ENCODE measurements around the gene SCYGR7. TPM values are rescaled to one million over a fixed set of nuclear protein-coding genes. Genes with fewer than 3 reads are reported as not detected.
A peak's percentile ranks its signal among the peaks of the same experiment; 100 is the strongest.

The SCYGR7 gene
- total RNA-seq, 1 donor from 2014 or later = not detected

DNA sequence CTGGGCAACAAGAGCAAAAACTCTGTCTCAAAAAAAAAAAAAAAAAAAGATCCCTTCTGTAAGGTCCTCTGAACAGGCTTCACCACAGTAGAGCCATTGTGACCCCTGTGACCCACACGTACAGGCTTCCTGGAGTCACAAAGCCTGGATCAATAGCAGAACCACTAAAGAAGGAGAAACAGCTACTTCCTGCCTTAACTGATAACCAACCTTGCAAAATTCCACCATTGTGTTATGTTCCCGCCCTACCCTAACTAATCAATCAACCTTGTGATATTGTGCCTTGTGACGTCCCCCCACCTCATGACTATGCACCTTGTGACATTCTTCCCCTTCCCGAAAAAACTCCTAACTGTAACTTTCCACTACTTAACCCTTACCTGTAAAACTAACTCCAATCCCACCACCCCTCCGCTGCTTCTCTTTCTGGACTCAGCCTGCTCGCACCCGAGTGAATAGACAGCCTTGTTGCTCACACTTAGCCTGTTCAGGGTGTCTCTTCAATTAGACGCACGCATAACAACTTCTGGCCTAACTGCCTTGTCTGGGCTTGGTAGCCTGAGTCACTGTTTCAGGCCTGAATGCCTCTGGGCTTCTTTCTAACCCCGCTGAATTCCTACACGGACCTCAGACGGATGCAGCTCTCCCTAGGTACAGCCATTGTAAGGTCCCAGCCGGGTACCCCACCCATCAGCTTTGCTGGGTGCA lies 31.4 kb downstream of the SCYGR7 start:
- Mint-ChIP-seq H3K9me3 (ENCODE audit: unreplicated experiment) (peaks cover 3% of the 10 kb centered on the region), H3K4me3 (ENCODE audit: unreplicated experiment) (no peak overlapping the region), H3K27me3 (ENCODE audit: unreplicated experiment) (peaks cover 4% of the 10 kb centered on the region), H3K36me3 (ENCODE audit: unreplicated experiment) (no peaks in the 10 kb centered on the region), H3K4me1 (ENCODE audit: low read depth, unreplicated experiment) (no peaks in the 10 kb centered on the region), H3K27ac (ENCODE audit: unreplicated experiment) (no peak overlapping the region)
- DNase-seq = no peak
- TF ChIP-seq, protein P1, sequence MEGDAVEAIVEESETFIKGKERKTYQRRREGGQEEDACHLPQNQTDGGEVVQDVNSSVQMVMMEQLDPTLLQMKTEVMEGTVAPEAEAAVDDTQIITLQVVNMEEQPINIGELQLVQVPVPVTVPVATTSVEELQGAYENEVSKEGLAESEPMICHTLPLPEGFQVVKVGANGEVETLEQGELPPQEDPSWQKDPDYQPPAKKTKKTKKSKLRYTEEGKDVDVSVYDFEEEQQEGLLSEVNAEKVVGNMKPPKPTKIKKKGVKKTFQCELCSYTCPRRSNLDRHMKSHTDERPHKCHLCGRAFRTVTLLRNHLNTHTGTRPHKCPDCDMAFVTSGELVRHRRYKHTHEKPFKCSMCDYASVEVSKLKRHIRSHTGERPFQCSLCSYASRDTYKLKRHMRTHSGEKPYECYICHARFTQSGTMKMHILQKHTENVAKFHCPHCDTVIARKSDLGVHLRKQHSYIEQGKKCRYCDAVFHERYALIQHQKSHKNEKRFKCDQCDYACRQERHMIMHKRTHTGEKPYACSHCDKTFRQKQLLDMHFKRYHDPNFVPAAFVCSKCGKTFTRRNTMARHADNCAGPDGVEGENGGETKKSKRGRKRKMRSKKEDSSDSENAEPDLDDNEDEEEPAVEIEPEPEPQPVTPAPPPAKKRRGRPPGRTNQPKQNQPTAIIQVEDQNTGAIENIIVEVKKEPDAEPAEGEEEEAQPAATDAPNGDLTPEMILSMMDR (IDR thresholded peaks at IDR 0.05; ENCODE audit: partially characterized antibody, unreplicated experiment) = no peak

DNA sequence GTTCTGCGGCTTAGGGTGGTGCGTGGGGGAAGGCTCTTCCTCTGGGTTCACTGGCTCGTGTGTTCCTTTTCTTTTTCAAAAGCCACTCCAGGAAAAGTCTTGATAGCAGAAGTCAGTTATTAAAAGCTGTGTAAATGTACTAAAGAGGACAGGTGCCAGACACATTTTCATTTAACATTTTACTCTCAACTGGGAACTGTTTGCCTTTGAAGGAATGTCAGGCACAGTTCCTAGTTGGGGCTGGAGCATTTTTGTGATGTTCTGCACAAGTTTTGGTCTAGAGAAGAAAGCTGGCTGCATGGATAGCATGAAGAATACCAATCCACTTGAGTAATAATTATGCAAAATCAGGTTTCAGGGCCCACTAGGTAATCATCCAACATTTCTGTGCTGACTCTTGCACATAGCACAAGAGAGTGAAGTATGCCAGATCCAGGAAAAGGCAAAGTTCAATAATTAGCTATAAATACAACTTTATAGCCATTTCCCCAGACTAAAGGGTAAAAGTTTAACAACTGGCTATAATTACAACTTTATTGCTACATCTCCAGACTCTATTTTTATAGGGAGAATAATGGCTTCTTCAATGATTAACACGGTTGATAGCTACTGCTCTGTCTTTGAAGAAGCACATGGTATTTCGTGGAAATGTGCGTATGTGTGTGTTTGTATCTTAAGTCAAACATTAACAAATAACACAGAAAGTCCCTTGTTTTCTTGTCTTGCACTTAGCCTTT lies 33.8 kb downstream of the SCYGR7 start:
- peaks cover 3% of the 10 kb centered on the region for H3K9me3 Mint-ChIP-seq (ENCODE audit: unreplicated experiment)
- no peak for DNase-seq
- peaks cover 4% of the 10 kb centered on the region for H3K27me3 Mint-ChIP-seq (ENCODE audit: unreplicated experiment)
- TF ChIP-seq, protein P1 (IDR thresholded peaks at IDR 0.05; ENCODE audit: partially characterized antibody, unreplicated experiment) = no peak
- H3K36me3 Mint-ChIP-seq (ENCODE audit: unreplicated experiment) = no peaks in the 10 kb centered on the region
- no peak overlapping the region for H3K4me3 Mint-ChIP-seq (ENCODE audit: unreplicated experiment)
- no peaks in the 10 kb centered on the region for H3K4me1 Mint-ChIP-seq (ENCODE audit: low read depth, unreplicated experiment)
- no peak overlapping the region for H3K27ac Mint-ChIP-seq (ENCODE audit: unreplicated experiment)

GRCh38 chr2:227765788-227766372 lies 37.7 kb downstream of the SCYGR7 start:
- Mint-ChIP-seq H3K4me3 (ENCODE audit: unreplicated experiment) (no peak overlapping the region), H3K36me3 (ENCODE audit: unreplicated experiment) (no peaks in the 10 kb centered on the region), H3K9me3 (ENCODE audit: unreplicated experiment) (peaks cover 2% of the 10 kb centered on the region), H3K27me3 (ENCODE audit: unreplicated experiment) (peaks cover 1% of the 10 kb centered on the region), H3K27ac (ENCODE audit: unreplicated experiment) (no peak overlapping the region), H3K4me1 (ENCODE audit: low read depth, unreplicated experiment) (no peaks in the 10 kb centered on the region)
- TF ChIP-seq, protein P1 (IDR thresholded peaks at IDR 0.05; ENCODE audit: partially characterized antibody, unreplicated experiment) = no peak
- no peak for DNase-seq

GRCh38 chr2:227766373-227766883 lies 38.3 kb downstream of the SCYGR7 start:
- H3K27me3 Mint-ChIP-seq (ENCODE audit: unreplicated experiment) = no peaks in the 10 kb centered on the region
- no peak overlapping the region for H3K4me3 Mint-ChIP-seq (ENCODE audit: unreplicated experiment)
- H3K9me3 Mint-ChIP-seq (ENCODE audit: unreplicated experiment) = no peaks in the 10 kb centered on the region
- TF ChIP-seq, protein P1 (IDR thresholded peaks at IDR 0.05; ENCODE audit: partially characterized antibody, unreplicated experiment) = peak; percentile 92
- no peak overlapping the region for H3K27ac Mint-ChIP-seq (ENCODE audit: unreplicated experiment)
- DNase-seq = peak; percentile 89
- no peaks in the 10 kb centered on the region for H3K36me3 Mint-ChIP-seq (ENCODE audit: unreplicated experiment)
- H3K4me1 Mint-ChIP-seq (ENCODE audit: low read depth, unreplicated experiment) = no peaks in the 10 kb centered on the region
